WERI-Rb-1 (cell line): ENCODE results near the gene FBXO33.

Source experiments
- DNase-seq: peaks from one replicate; pipeline ENCODE4 v3.0.0-alpha.2; 2020
- H3K27ac ChIP-seq: fragments of 250-450 bp; sonication (Bioruptor Pico); 2 replicates; pipeline ENCODE4 v1.5.1; 2020; ENCODE audit warnings: mild to moderate bottlenecking, moderate library complexity
- H3K27me3 ChIP-seq: fragments of 250-450 bp; sonication (Bioruptor Pico); 2 replicates; pipeline ENCODE4 v1.5.1; 2021; ENCODE audit warnings: mild to moderate bottlenecking, low read depth, moderate library complexity; ENCODE audit not compliant: insufficient read depth, severe bottlenecking
- H3K36me3 ChIP-seq: fragments of 250-450 bp; sonication (Bioruptor Pico); 2 replicates; pipeline ENCODE4 v1.5.1; 2020; ENCODE audit warnings: mild to moderate bottlenecking, moderate library complexity
- H3K4me3 ChIP-seq: 2 replicates; pipeline ENCODE4 v1.5.1; 2011; ENCODE audit warnings: low read depth, mild to moderate bottlenecking, control low read depth, low read length
- H3K9me3 ChIP-seq: fragments of 250-450 bp; sonication (Bioruptor Pico); 2 replicates; pipeline ENCODE4 v1.5.1; 2021; ENCODE audit warnings: mild to moderate bottlenecking, moderate library complexity; ENCODE audit not compliant: severe bottlenecking
- CTCF ChIP-seq: IDR thresholded peaks from 2 replicates; pipeline ENCODE4 v1.5.1; 2011; ENCODE audit warnings: low read depth, mild to moderate bottlenecking, control low read depth, inconsistent platforms, low read length

Gene FBXO33

GRCh38 chr14:39432179-39432618 lies at the start of gene FBXO33:
TSS of gene FBXO33 (minus strand) at chr14:39432433. CDS start at chr14:39432162, 271 bp downstream.
- H3K36me3 ChIP-seq = no peaks in the 10 kb centered on the region; the same call in 1 of the 2 replicates
- TF ChIP-seq CTCF = no peak
- peak within 1 kb of the TSS; percentile 99 for H3K27ac ChIP-seq
- no peaks in the 10 kb centered on the region for H3K9me3 ChIP-seq
- DNase-seq = peak; percentile 96
- H3K4me3 ChIP-seq = peak within 1 kb of the TSS; percentile 79
- no peaks in the 10 kb centered on the region for H3K27me3 ChIP-seq

GRCh38 chr14:39474416-39474911 lies 42.2 kb upstream of the FBXO33 start:
- no peak for DNase-seq
- no peaks in the 10 kb centered on the region for H3K9me3 ChIP-seq
- no peaks in the 10 kb centered on the region for H3K36me3 ChIP-seq
- H3K27ac ChIP-seq = no peak overlapping the region
- no peak overlapping the region for H3K4me3 ChIP-seq
- TF ChIP-seq CTCF = no peak
- peaks cover 2% of the 10 kb centered on the region for H3K27me3 ChIP-seq

- no peaks in the 10 kb centered on the region for H3K36me3 ChIP-seq
- TF ChIP-seq CTCF = no peak
- H3K27me3 ChIP-seq = no peaks in the 10 kb centered on the region
- no peak for DNase-seq
- H3K4me3 ChIP-seq = no peak overlapping the region
- no peak overlapping the region for H3K27ac ChIP-seq
- H3K9me3 ChIP-seq = no peaks in the 10 kb centered on the region
Observed at GRCh38 chr14:39472078-39472477, 39.8 kb upstream of the FBXO33 start.

- peak; percentile 36; the same call in 1 of the 2 replicates for TF ChIP-seq CTCF
- Histone ChIP-seq H3K27ac (no peak overlapping the region), H3K36me3 (no peaks in the 10 kb centered on the region), H3K9me3 (no peaks in the 10 kb centered on the region), H3K27me3 (peaks cover 2% of the 10 kb centered on the region), H3K4me3 (no peak overlapping the region)
- DNase-seq = peak; percentile 20
Observed at GRCh38 chr14:39469094-39469710, 37.0 kb upstream of the FBXO33 start.

GRCh38 chr14:39467889-39468524 lies 35.8 kb upstream of the FBXO33 start:
- Histone ChIP-seq H3K36me3 (no peaks in the 10 kb centered on the region), H3K4me3 (no peak overlapping the region), H3K9me3 (no peaks in the 10 kb centered on the region), H3K27me3 (peaks cover 2% of the 10 kb centered on the region), H3K27ac (no peak overlapping the region)
- peak; percentile 60 for TF ChIP-seq CTCF
- peak; percentile 46 for DNase-seq
